Endothelial cell of umbilical vein (primary cell): ENCODE results near the gene EIF3D. TPM values are rescaled to one million over a fixed set of nuclear protein-coding genes. Genes with fewer than 3 reads are reported as not detected.

Experiments used
- BruUV-seq: library from RNA; stranded (reverse); fragments of 400-500 nt; replicated peaks from 2 replicates; lab custom pipeline; 2021; lab: Mats Ljungman, UMichigan
- CTCF ChIA-PET: fragments of 300-600, 350-600 bp; sonication (Branson Sonifier 250); formaldehyde crosslinking; loops from one replicate; lab custom pipeline; 2021; ENCODE audit warnings: antibody characterized with exemption, inconsistent platforms; lab: Charles Lee
- POLR2A ChIA-PET: fragments of 300-600, 350-600 bp; sonication (Branson Sonifier 250); formaldehyde crosslinking; loops from one replicate; lab custom pipeline; 2021; ENCODE audit warnings: antibody characterized with exemption, inconsistent platforms; lab: Charles Lee
- DNase-seq: peaks from one replicate; pipeline ENCODE4 v3.0.0-alpha.2; 2011; ENCODE audit warnings: low read depth, low spot score
- FAIRE-seq: peaks from 2 replicates; lab custom pipeline; 2011; peaks lifted over from hg19 to GRCh38; lab: Jason Lieb, UNC
- H2AFZ ChIP-seq: 2 replicates; pipeline ENCODE4 v1.6.0; 2012; ENCODE audit warnings: low read depth, low read length, control low read depth, inconsistent platforms
- H3K27ac ChIP-seq: 2 replicates; pipeline ENCODE4 v1.5.1; 2011; ENCODE audit warnings: low read depth, mild to moderate bottlenecking, control low read depth, low read length, moderate library complexity; ENCODE audit not compliant: insufficient read depth
- H3K27me3 ChIP-seq, 2 experiments: 2 replicates each; pipeline versions ENCODE4 v1.6.0 to v1.6.1; 2011; ENCODE audit warnings: low read length in 2 of 2, mixed read lengths in 1 of 2; ENCODE audit not compliant: control insufficient read depth in 2 of 2, insufficient read depth in 2 of 2
- H3K36me3 ChIP-seq, 2 experiments: 2 replicates in 1 of 2; 3 replicates in 1 of 2; pipeline ENCODE4 v1.5.1; 2011; ENCODE audit warnings: low read length in 2 of 2, mild to moderate bottlenecking in 1 of 2, moderate library complexity in 1 of 2; ENCODE audit not compliant: control insufficient read depth in 2 of 2, insufficient read depth in 2 of 2; ENCODE audit errors: extremely low read depth in 1 of 2
- H3K4me1 ChIP-seq: 3 replicates; pipeline ENCODE4 v1.5.1; 2011; ENCODE audit warnings: mild to moderate bottlenecking, low read length; ENCODE audit not compliant: control insufficient read depth, insufficient read depth; ENCODE audit errors: extremely low read depth
- H3K4me2 ChIP-seq: 2 replicates; pipeline ENCODE4 v1.6.1; 2011; ENCODE audit warnings: low read length, control low read depth, mixed read lengths; ENCODE audit not compliant: insufficient read depth
- H3K4me3 ChIP-seq, 3 experiments: fragments of 200-600 bp in 1 of 3; sonication (generic), shearing (Covaris generic) in 1 of 3; replicated peaks in 1 of 3; 2 replicates each; pipeline ENCODE4 v1.5.1; 2011 to 2016; ENCODE audit warnings: control low read depth in 3 of 3, low read length in 3 of 3, mild to moderate bottlenecking in 2 of 3, inconsistent platforms in 1 of 3, low read depth in 1 of 3, moderate library complexity in 1 of 3; ENCODE audit not compliant: insufficient read depth in 1 of 3
- H3K79me2 ChIP-seq: 2 replicates; pipeline ENCODE4 v1.6.0; 2012; ENCODE audit warnings: low read length, inconsistent platforms; ENCODE audit not compliant: control insufficient read depth, insufficient read depth
- H3K9ac ChIP-seq: replicated peaks from 2 replicates; pipeline ENCODE3; 2011; ENCODE audit warnings: low read length, control low read depth; ENCODE audit not compliant: insufficient read depth; ENCODE audit errors: extremely low read depth
- H3K9me1 ChIP-seq: replicated peaks from 3 replicates; pipeline ENCODE4 v1.6.0; 2011; ENCODE audit warnings: mild to moderate bottlenecking, low read length; ENCODE audit not compliant: control insufficient read depth, insufficient read depth; ENCODE audit errors: extremely low read depth
- H3K9me3 ChIP-seq: replicated peaks from 2 replicates; pipeline ENCODE4 v1.5.1; 2012; ENCODE audit warnings: low read length, inconsistent platforms; ENCODE audit not compliant: control insufficient read depth, insufficient read depth
- H4K20me1 ChIP-seq: replicated peaks from 2 replicates; pipeline ENCODE3; 2011; ENCODE audit warnings: mild to moderate bottlenecking, low read length; ENCODE audit not compliant: control insufficient read depth, insufficient read depth; ENCODE audit errors: extremely low read depth
- CTCF ChIP-seq, 2 donors: IDR thresholded peaks; 1 replicate in 1 of 2; 2 replicates in 1 of 2; pipeline ENCODE4 v1.5.1; 2011; ENCODE audit warnings: low read length in 2 of 2, mild to moderate bottlenecking in 2 of 2, moderate library complexity in 2 of 2, control low read depth in 1 of 2, inconsistent platforms in 1 of 2, low read depth in 1 of 2; ENCODE audit not compliant: insufficient read depth in 1 of 2; ENCODE audit errors: extremely low read depth in 1 of 2
- EZH2 ChIP-seq: IDR thresholded peaks from 2 replicates; pipeline ENCODE4 v1.6.1; 2012; ENCODE audit warnings: borderline replicate concordance, low read depth, mild to moderate bottlenecking, moderate library complexity, low read length, inconsistent platforms; ENCODE audit not compliant: severe bottlenecking
- FOS ChIP-seq: IDR thresholded peaks from 2 replicates; pipeline ENCODE4 v1.6.1; 2011; ENCODE audit warnings: mild to moderate bottlenecking, low read length, moderate library complexity, borderline replicate concordance; ENCODE audit not compliant: insufficient read depth
- GATA2 ChIP-seq: IDR thresholded peaks from 2 replicates; pipeline ENCODE4 v1.7.0; 2011; ENCODE audit warnings: low read depth, mild to moderate bottlenecking, moderate library complexity, mixed read lengths, low read length; ENCODE audit not compliant: insufficient read length, insufficient read depth
- JUN ChIP-seq: IDR thresholded peaks from 2 replicates; pipeline ENCODE4 v1.6.1; 2011; ENCODE audit warnings: borderline replicate concordance, low read depth; ENCODE audit not compliant: insufficient read length, insufficient read depth
- MAX ChIP-seq: IDR thresholded peaks from 2 replicates; pipeline ENCODE4 v1.6.1; 2011; ENCODE audit not compliant: insufficient read depth, insufficient read length
- POLR2A ChIP-seq: IDR thresholded peaks from 2 replicates; pipeline ENCODE4 v1.6.1; 2012; ENCODE audit warnings: low read depth, mild to moderate bottlenecking, control low read depth, low read length
- POLR2AphosphoS5 ChIP-seq: IDR thresholded peaks from 2 replicates; pipeline ENCODE4 v1.6.1; 2012; ENCODE audit warnings: low read depth, mild to moderate bottlenecking, control low read depth, low read length, moderate library complexity; ENCODE audit not compliant: insufficient read depth
- dilution Hi-C: fragments of 300-500 bp; cut with MboI; formaldehyde crosslinking; loops from one replicate; pipeline ENCODE4 v1.15.0; 2019; ENCODE audit warnings: low sequenced_read_pairs; ENCODE audit not compliant: extremely low pct_ligation_motif_present
- intact Hi-C: fragments of 100-400 bp; cut with micrococcal nuclease; formaldehyde crosslinking; loops from one replicate; pipeline ENCODE4 v1.10.0; 2022
- polyA plus RNA-seq, 4 experiments: library from polyadenylated mRNA; depleted of rRNA in 3 of 4; stranded (reverse) in 3 of 4; unstranded in 1 of 4; fragments of >200 nt; gene quantifications; 2 replicates each; pipeline versions ENCODE4 v1.2.1 to v1.2.3, GENCODE V29; 2011 to 2012; ENCODE audit warnings: missing spikeins in 1 of 4
- total RNA-seq: library from RNA; stranded (reverse); gene quantifications from 2 replicates; pipeline ENCODE4 v1.2.3, GENCODE V29; 2021

EIF3D gene
- total and polyA plus RNA-seq, 2 donors (not counting 3 experiments of a cell fraction or from before 2014, with no cell fraction given): 201 to 413 TPM

- Histone ChIP-seq H3K27me3 (no peaks in the 10 kb centered on the region), H3K36me3 (no peaks in the 10 kb centered on the region), H3K9me3 (no peaks in the 10 kb centered on the region), H3K27ac (no peak overlapping the region), H4K20me1 (no peaks in the 10 kb centered on the region), H3K4me3 (no peak overlapping the region), H3K4me2 (no peak overlapping the region), H2AFZ (no peak overlapping the region), H3K79me2 (no peaks in the 10 kb centered on the region), H3K9ac (no peak overlapping the region), H3K4me1 (no peaks in the 10 kb centered on the region), H3K9me1 (no peaks in the 10 kb centered on the region)
- TF ChIP-seq GATA2: no peak
- no peak for TF ChIP-seq MAX
- TF ChIP-seq FOS: no peak
- TF ChIP-seq POLR2A: no peak
- no peak for TF ChIP-seq POLR2AphosphoS5
- TF ChIP-seq JUN: no peak
- no peak for TF ChIP-seq CTCF (IDR thresholded peaks at IDR 0.05; ENCODE audit: extremely low read depth in 1 of 2, insufficient read depth in 1 of 2, low read depth in 1 of 2, low read length in 2 of 2)
- no peak for TF ChIP-seq EZH2
- no peak for DNase-seq
- CTCF ChIA-PET: no interaction called here
- POLR2A ChIA-PET: no interaction called here
- intact Hi-C loops: no loop called here
- dilution Hi-C loops: no loop called here
- FAIRE-seq: no peak
- BruUV-seq: no TSS peak
These were observed 43.0 kb upstream of the EIF3D start for GRCh38 chr22:36571991-36572390.
